K562 (cell line): ENCODE measurements around the gene LRRC71. TPM values are rescaled to one million over a fixed set of nuclear protein-coding genes. Genes with fewer than 3 reads are reported as not detected.

ENCODE experiments used
- ATAC-seq: fragments of 200-7000 bp; cut with Tn5 transposase; 3 replicates; pipeline ENCODE4 v1.9.1; 2020; ENCODE audit warnings: moderate library complexity
- BruUV-seq: library from RNA; stranded (reverse); fragments of 400-500 nt; replicated peaks from 2 replicates; lab custom pipeline; 2021; lab: Mats Ljungman, UMichigan
- CTCF ChIA-PET: fragments of 300-600 bp; formaldehyde crosslinking; extraction: SDS; loops from one replicate; lab custom pipeline; 2021; ENCODE audit warnings: low intra/inter-chr PET ratio; lab: Yijun Ruan, JAX
- POLR2A ChIA-PET: fragments of 300-600, 350-650 bp; sonication (Branson Sonifier 250); formaldehyde crosslinking; extraction: SDS; loops from one replicate; lab custom pipeline; 2021; ENCODE audit warnings: antibody characterized with exemption, inconsistent platforms; lab: Yijun Ruan, JAX
- DNase-seq, 4 experiments: peaks; one replicate each; pipeline versions ENCODE4 v3.0.0 to v3.0.0-alpha.2; 2011 to 2018; ENCODE audit warnings: low spot score in 3 of 4, mixed read lengths in 3 of 4; ENCODE audit errors: extremely low read depth in 1 of 4
- FAIRE-seq: peaks from 2 replicates; lab custom pipeline; 2011; peaks lifted over from hg19 to GRCh38; lab: Jason Lieb, UNC
- H2AFZ ChIP-seq: 2 replicates; pipeline ENCODE4 v1.6.0; 2011; ENCODE audit warnings: low read depth, low read length, control low read depth, inconsistent platforms
- H3K27ac ChIP-seq: fragments of 200-600 bp; 3 replicates; pipeline ENCODE4 v1.8.0; 2011; ENCODE audit warnings: low read depth, mild to moderate bottlenecking, control low read depth, inconsistent platforms, low read length, moderate library complexity, mixed read lengths; ENCODE audit errors: extremely low read depth
- H3K27me3 ChIP-seq, 2 experiments: fragments of 300-600 bp in 1 of 2; 2 replicates in 1 of 2; 3 replicates in 1 of 2; pipeline versions ENCODE4 v1.6.0 to v1.8.0; 2011; ENCODE audit warnings: inconsistent platforms in 2 of 2, low read length in 2 of 2, mild to moderate bottlenecking in 1 of 2, mixed read lengths in 1 of 2, moderate library complexity in 1 of 2; ENCODE audit not compliant: control insufficient read depth in 2 of 2, insufficient read depth in 2 of 2
- H3K36me3 ChIP-seq: fragments of 300-600 bp; 3 replicates; pipeline ENCODE4 v1.8.0; 2011; ENCODE audit warnings: mild to moderate bottlenecking, low read length, inconsistent platforms; ENCODE audit not compliant: control insufficient read depth, insufficient read depth
- H3K4me1 ChIP-seq, 2 experiments: fragments of 200-600 bp in 1 of 2; replicated peaks in 1 of 2; 2 replicates in 1 of 2; 3 replicates in 1 of 2; pipeline versions ENCODE4 v1.5.1 to v1.8.0; 2011; ENCODE audit warnings: inconsistent platforms in 2 of 2, low read length in 2 of 2, mild to moderate bottlenecking in 1 of 2, mixed read lengths in 1 of 2, moderate library complexity in 1 of 2; ENCODE audit not compliant: control insufficient read depth in 2 of 2, insufficient read depth in 2 of 2
- H3K4me2 ChIP-seq: 2 replicates; pipeline ENCODE4 v1.6.1; 2011; ENCODE audit warnings: low read length, control low read depth, inconsistent platforms, mixed read lengths; ENCODE audit not compliant: insufficient read depth
- H3K4me3 ChIP-seq: fragments of 200-600 bp; sonication (generic), shearing (Covaris generic); 2 replicates; pipeline ENCODE4 v1.5.1; 2016; ENCODE audit warnings: control low read depth, inconsistent platforms
- H3K79me2 ChIP-seq: fragments of 200-600 bp; 3 replicates; pipeline ENCODE4 v1.8.0; 2011; ENCODE audit warnings: low read length, inconsistent platforms; ENCODE audit not compliant: control insufficient read depth, insufficient read depth
- H3K9ac ChIP-seq, 2 experiments: 2 replicates each; pipeline versions ENCODE4 v1.6.0 to v1.6.1; 2011; ENCODE audit warnings: low read depth in 2 of 2, low read length in 2 of 2, control low read depth in 1 of 2, inconsistent platforms in 1 of 2, mild to moderate bottlenecking in 1 of 2, mixed read lengths in 1 of 2; ENCODE audit not compliant: insufficient read depth in 1 of 2
- H3K9me1 ChIP-seq: one replicate; pipeline ENCODE4 v1.6.0; 2011; ENCODE audit warnings: inconsistent platforms, mild to moderate bottlenecking, low read length, moderate library complexity; ENCODE audit not compliant: control insufficient read depth, insufficient read depth
- H3K9me3 ChIP-seq: replicated peaks from 2 replicates; pipeline ENCODE4 v1.5.1; 2011; ENCODE audit warnings: low read depth, low read length, inconsistent platforms; ENCODE audit not compliant: control insufficient read depth, insufficient read depth
- H4K20me1 ChIP-seq: replicated peaks from 2 replicates; pipeline ENCODE4 v1.6.1; 2011; ENCODE audit warnings: low read length, inconsistent platforms, mixed read lengths; ENCODE audit not compliant: control insufficient read depth, insufficient read depth
- ARHGAP35 ChIP-seq: fragments of 450-650 bp; IDR thresholded peaks from 2 replicates; pipeline ENCODE4 v1.6.1; 2018; ENCODE audit not compliant: partially characterized antibody
- ETV6 ChIP-seq, 3 experiments: fragments of 150-350 bp in 1 of 3; sonication (generic) in 1 of 3; formaldehyde crosslinking in 1 of 3; IDR thresholded peaks; 2 replicates each; pipeline versions ENCODE4 v1.6.1 to v1.8.0; 2014 to 2022; ENCODE audit warnings: borderline replicate concordance in 2 of 3, low read depth in 2 of 3, antibody characterized with exemption in 1 of 3, low read length in 1 of 3, mild to moderate bottlenecking in 1 of 3, missing genetic modification reagents in 1 of 3
- HEY1 ChIP-seq: fragments of 250-450 bp; sonication (Bioruptor Pico); IDR thresholded peaks from 2 replicates; pipeline ENCODE4 v1.5.0; 2020; ENCODE audit warnings: mild to moderate bottlenecking, moderate library complexity, borderline replicate concordance
- MAZ ChIP-seq, 2 experiments: fragments of 450-650 bp in 1 of 2; sonication (generic) in 1 of 2; formaldehyde crosslinking; IDR thresholded peaks in 1 of 2; conservative IDR thresholded peaks in 1 of 2; 2 replicates each; pipeline versions ENCODE4 v1.4.0 to v1.5.0; 2020; ENCODE audit warnings: mild to moderate bottlenecking in 1 of 2, missing genetic modification reagents in 1 of 2
- NCOA6 ChIP-seq: fragments of 450-650 bp; IDR thresholded peaks from 2 replicates; pipeline ENCODE4 v1.6.1; 2017; ENCODE audit warnings: mild to moderate bottlenecking
- POLR2AphosphoS5 ChIP-seq: IDR thresholded peaks from 2 replicates; pipeline ENCODE4 v1.6.1; 2011; ENCODE audit warnings: mild to moderate bottlenecking, low read depth, low read length, moderate library complexity; ENCODE audit not compliant: control insufficient read depth, insufficient read depth
- RBM39 ChIP-seq: fragments of 200-400 bp; formaldehyde crosslinking; optimal IDR thresholded peaks from 2 replicates; pipeline ENCODE3; 2018; ENCODE audit warnings: low read depth, low read length
- SMAD2 ChIP-seq: fragments of 150-350 bp; IDR thresholded peaks from 2 replicates; pipeline ENCODE4 v1.6.1; 2014; ENCODE audit warnings: low read depth, mild to moderate bottlenecking, low read length
- TAF15 ChIP-seq: fragments of 200-400 bp; formaldehyde crosslinking; IDR thresholded peaks from 2 replicates; pipeline ENCODE4 v1.6.1; 2017; ENCODE audit warnings: mild to moderate bottlenecking, low read depth, low read length, moderate library complexity
- THRAP3 ChIP-seq: fragments of 450-650 bp; IDR thresholded peaks from 2 replicates; pipeline ENCODE4 v1.6.1; 2016; ENCODE audit warnings: mild to moderate bottlenecking, inconsistent platforms, borderline replicate concordance
- ZNF175 ChIP-seq: fragments of 200-800 bp; sonication (Bioruptor generic); IDR thresholded peaks from 2 replicates; pipeline ENCODE4 v1.6.1; 2016; ENCODE audit warnings: low read depth, mild to moderate bottlenecking, missing genetic modification characterization, missing compliant biosample characterization
- ZNF274 ChIP-seq: IDR thresholded peaks from 2 replicates; pipeline ENCODE4 v1.6.1; 2011; ENCODE audit warnings: low read depth, mild to moderate bottlenecking, low read length, moderate library complexity, borderline replicate concordance
- ZNF583 ChIP-seq: fragments of 250-450 bp; sonication (Bioruptor Pico); IDR thresholded peaks from 2 replicates; pipeline ENCODE4 v1.4.0; 2020
- WGBS: fragments of 100-300 bp; shearing (Covaris generic); methylation state at CpG from one replicate; pipeline ENCODE4 v1.1.6; 2016; ENCODE audit warnings: low coverage, mixed read lengths; ENCODE audit not compliant: insufficient coverage; ENCODE audit errors: missing lambda C conversion rate; 5-methylcytosine and 5-hydroxymethylcytosine counted together
- in situ Hi-C: fragments of 300-500 bp; cut with MboI; formaldehyde crosslinking; loops from 4 replicates; pipeline ENCODE4 v1.15.0; 2018; ENCODE audit warnings: inconsistent platforms, mixed read lengths
- intact Hi-C: fragments of 100-400 bp; cut with micrococcal nuclease; formaldehyde crosslinking; loops from 2 replicates; pipeline ENCODE4 v1.14.2; 2022
- polyA plus RNA-seq, 8 experiments: library from polyadenylated mRNA; depleted of rRNA in 4 of 8; stranded (reverse) in 5 of 8; unstranded in 3 of 8; fragments of >200 nt; fragmentation: Nextera tagmentation in 2 of 8; fragmentation: Illumina TruSeq in 1 of 8; extraction: Ambion mirVana in 2 of 8; extraction: Trizol in 1 of 8; gene quantifications; 2 replicates each; pipeline versions ENCODE4 v1.2.1 to v1.2.3, GENCODE V29; 2011 to 2014; ENCODE audit warnings: inconsistent platforms in 1 of 8, missing spikeins in 1 of 8
- total RNA-seq, 7 experiments: library from RNA; depleted of rRNA in 6 of 7; stranded (reverse); fragments of >200 nt in 6 of 7; fragmentation: Illumina TruSeq in 2 of 7; extraction: Trizol in 2 of 7; gene quantifications; 2 replicates each; pipeline versions ENCODE4 v1.2.1 to v1.2.3, GENCODE V29; 2011 to 2021; ENCODE audit warnings: low replicate concordance in 1 of 7
- TF ChIP-seq, protein P1 (sequence below): sonication (generic); formaldehyde crosslinking; IDR thresholded peaks from 2 replicates; pipeline ENCODE4 v1.9.0; 2022; ENCODE audit warnings: mild to moderate bottlenecking, missing genetic modification reagents
- TF ChIP-seq, protein P2 (sequence below), 2 experiments: fragments of 450-650 bp; conservative IDR thresholded peaks; 2 replicates each; pipeline ENCODE4 v1.6.1; 2017; ENCODE audit warnings: mild to moderate bottlenecking in 2 of 2, moderate library complexity in 2 of 2

Gene LRRC71
- total and polyA plus RNA-seq, 9 of the 15 experiments (the other 6 are each of a cell fraction or from before 2014, with no cell fraction given): 0.06 to 1.2 (median 0.51) TPM; not detected in 1

- no peak for TF ChIP-seq NCOA6
Measured at GRCh38 chr1:156938813-156939212, 18.4 kb downstream of the LRRC71 start (continued).

GRCh38 chr1:156939786-156940334 is 19.4 kb downstream of the LRRC71 start:
- Histone ChIP-seq H4K20me1 (no peaks in the 10 kb centered on the region), H2AFZ (no peak overlapping the region), H3K4me3 (no peak overlapping the region), H3K4me2 (no peak overlapping the region), H3K36me3 (peaks cover 35% of the 10 kb centered on the region; the same call in 2 of the 3 replicates), H3K9ac (0 out of 4 replicates have a peak overlapping the region, but pooled peaks of 1 of the 2 experiments have one; percentile 40)
- CTCF ChIA-PET: no interaction called here
- POLR2A ChIA-PET: interaction anchor here (0.9 kb wide), 1 partner anchor 83 kb away, joined by 3 read pairs; no protein-coding TSS in a partner anchor
- no peak for DNase-seq
- TF ChIP-seq ZNF583 (CRISPR knock-in tag): no peak
- TF ChIP-seq RBM39: no peak
- no peak for TF ChIP-seq HEY1
- TF ChIP-seq POLR2AphosphoS5: no peak
- no peak for TF ChIP-seq ZNF175 (CRISPR knock-in tag)
- no peak for TF ChIP-seq TAF15
- no peak for TF ChIP-seq THRAP3
- TF ChIP-seq ETV6 (IDR thresholded peaks at IDR 0.05; ENCODE audit: borderline replicate concordance in 1 of 2, low read depth in 2 of 2, low read length in 1 of 2): no peak
- no peak for TF ChIP-seq ETV6 (CRISPR knock-in tag; IDR thresholded peaks at IDR 0.05; ENCODE audit: borderline replicate concordance)
- no peak for TF ChIP-seq SMAD2
- TF ChIP-seq ZNF274: no peak
- TF ChIP-seq, protein P1, sequence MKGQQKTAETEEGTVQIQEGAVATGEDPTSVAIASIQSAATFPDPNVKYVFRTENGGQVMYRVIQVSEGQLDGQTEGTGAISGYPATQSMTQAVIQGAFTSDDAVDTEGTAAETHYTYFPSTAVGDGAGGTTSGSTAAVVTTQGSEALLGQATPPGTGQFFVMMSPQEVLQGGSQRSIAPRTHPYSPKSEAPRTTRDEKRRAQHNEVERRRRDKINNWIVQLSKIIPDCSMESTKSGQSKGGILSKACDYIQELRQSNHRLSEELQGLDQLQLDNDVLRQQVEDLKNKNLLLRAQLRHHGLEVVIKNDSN (CRISPR knock-in tag): no peak
- TF ChIP-seq MAZ (CRISPR knock-in tag; conservative IDR thresholded peaks at IDR 0.05 in 1 of 2, IDR thresholded peaks at IDR 0.05 in 1 of 2): no peak
- TF ChIP-seq ARHGAP35: no peak
- TF ChIP-seq, protein P2, sequence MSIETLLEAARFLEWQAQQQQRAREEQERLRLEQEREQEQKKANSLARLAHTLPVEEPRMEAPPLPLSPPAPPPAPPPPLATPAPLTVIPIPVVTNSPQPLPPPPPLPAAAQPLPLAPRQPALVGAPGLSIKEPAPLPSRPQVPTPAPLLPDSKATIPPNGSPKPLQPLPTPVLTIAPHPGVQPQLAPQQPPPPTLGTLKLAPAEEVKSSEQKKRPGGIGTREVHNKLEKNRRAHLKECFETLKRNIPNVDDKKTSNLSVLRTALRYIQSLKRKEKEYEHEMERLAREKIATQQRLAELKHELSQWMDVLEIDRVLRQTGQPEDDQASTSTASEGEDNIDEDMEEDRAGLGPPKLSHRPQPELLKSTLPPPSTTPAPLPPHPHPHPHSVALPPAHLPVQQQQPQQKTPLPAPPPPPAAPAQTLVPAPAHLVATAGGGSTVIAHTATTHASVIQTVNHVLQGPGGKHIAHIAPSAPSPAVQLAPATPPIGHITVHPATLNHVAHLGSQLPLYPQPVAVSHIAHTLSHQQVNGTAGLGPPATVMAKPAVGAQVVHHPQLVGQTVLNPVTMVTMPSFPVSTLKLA (conservative IDR thresholded peaks at IDR 0.05): no peak
- TF ChIP-seq, all 486 proteins: peak for 0
- in situ Hi-C loops (no loop called here), intact Hi-C loops (no loop called here)
- Histone ChIP-seq H3K27me3 (no peaks in the 10 kb centered on the region), H3K27ac (no peak overlapping the region), H3K9me1 (peaks cover 3% of the 10 kb centered on the region), H3K4me1 (no peaks in the 10 kb centered on the region; a peak in 1 of 5 replicates), H3K9me3 (no peaks in the 10 kb centered on the region), H3K79me2 (no peaks in the 10 kb centered on the region)
- no peak for ATAC-seq
- no TSS peak for BruUV-seq
- no peak for FAIRE-seq
- 89% methylated on average over 13 of the region's 13 CpGs for WGBS
